SW480 (cell line): ENCODE results near the gene RESP18.

Experiments used
- DNase-seq: peaks from one replicate; pipeline ENCODE4 v3.0.0-alpha.2; 2016; ENCODE audit warnings: low spot score

The RESP18 gene

GRCh38 chr2:219332542-219332941, at the start of gene RESP18:
Gene RESP18, minus strand, starts transcription at chr2:219332744.
- no peak for DNase-seq

GRCh38 chr2:219381448-219381847, 48.9 kb upstream of the RESP18 start:
- DNase-seq, result no peak

GRCh38 chr2:219380926-219381325, 48.4 kb upstream of the RESP18 start:
- no peak for DNase-seq

- no peak for DNase-seq
Measured at GRCh38 chr2:219378163-219378851, 45.8 kb upstream of the RESP18 start.

- DNase-seq, result no peak
Measured at GRCh38 chr2:219369447-219369861, 36.9 kb upstream of the RESP18 start.

GRCh38 chr2:219368690-219369191, 36.2 kb upstream of the RESP18 start:
- DNase-seq, result peak; percentile 24

- DNase-seq, result peak; percentile 43
Measured at GRCh38 chr2:219362524-219363164, 30.1 kb upstream of the RESP18 start.

GRCh38 chr2:219362072-219362471, 29.5 kb upstream of the RESP18 start:
- no peak for DNase-seq

GRCh38 chr2:219358170-219359075, 25.9 kb upstream of the RESP18 start:
- DNase-seq, result no peak

- DNase-seq, result no peak
Measured at GRCh38 chr2:219356834-219357233, 24.3 kb upstream of the RESP18 start.

GRCh38 chr2:219354582-219354981, 22.0 kb upstream of the RESP18 start:
- no peak for DNase-seq

- DNase-seq, result no peak
Measured at GRCh38 chr2:219353129-219353528, 20.6 kb upstream of the RESP18 start.

- DNase-seq, result peak; percentile 64
Measured at GRCh38 chr2:219352448-219353023, 20.0 kb upstream of the RESP18 start.

- no peak for DNase-seq
Measured at GRCh38 chr2:219350710-219351221, 18.2 kb upstream of the RESP18 start.

GRCh38 chr2:219350215-219350614, 17.7 kb upstream of the RESP18 start:
- no peak for DNase-seq

- peak; percentile 14 for DNase-seq
Measured at GRCh38 chr2:219344751-219345430, 12.3 kb upstream of the RESP18 start.

GRCh38 chr2:219335373-219335786, 2.8 kb upstream of the RESP18 start:
- DNase-seq, result no peak

- DNase-seq, result no peak
Measured at GRCh38 chr2:219334076-219334475, 1.5 kb upstream of the RESP18 start.

GRCh38 chr2:219331560-219332213, 857 bp downstream of the RESP18 start:
- DNase-seq, result no peak

GRCh38 chr2:219327719-219328118, 4.8 kb downstream of the RESP18 start:
- DNase-seq, result no peak
